Stimulated activated effector memory CD8-positive, alpha-beta T cell treated with anti-CD3 and anti-CD28 coated beads, Interleukin-12 subunit alpha, Interleukin-12 subunit beta, amount 100 ng/mL, for 72 hours (primary cell): ENCODE data around the gene ZNF335.
A peak's percentile ranks its signal among the peaks of the same experiment; 100 is the strongest.
"Not testable (repeated sequence)": the region's sequence is repeated elsewhere in the genome, so short reads cannot be mapped to it uniquely, and the experiment has no call there.

Experiments
- ATAC-seq: fragments of 150-1000 bp; cut with Tn5 transposase; 2 replicates; pipeline ENCODE4 v1.10.0; 2021
- DNase-seq, 2 donors: peaks; one replicate each; pipeline ENCODE4 v3.0.0; 2021 to 2022; ENCODE audit warnings: low spot score in 2 of 2
- H3K27ac Mint-ChIP-seq: one replicate; pipeline ENCODE4 v1.8.0; 2022; ENCODE audit warnings: mild to moderate bottlenecking, mixed read lengths
- H3K36me3 Mint-ChIP-seq: one replicate; pipeline ENCODE4 v1.8.0; 2022; ENCODE audit warnings: mild to moderate bottlenecking, mixed read lengths
- H3K4me1 Mint-ChIP-seq: one replicate; pipeline ENCODE4 v1.8.0; 2022; ENCODE audit warnings: mixed read lengths
- H3K4me3 Mint-ChIP-seq: one replicate; pipeline ENCODE4 v1.8.0; 2022; ENCODE audit warnings: mild to moderate bottlenecking, mixed read lengths
- H3K9me3 Mint-ChIP-seq: one replicate; pipeline ENCODE4 v1.8.0; 2022; ENCODE audit warnings: mixed read lengths

The ZNF335 gene

GRCh38 chr20:45968081-45968671 lies 3.8 kb downstream of the ZNF335 start:
- DNase-seq (no peak), ATAC-seq (no peak)
- Mint-ChIP-seq H3K27ac (peak overlapping the region; percentile 43), H3K9me3 (no peaks in the 10 kb centered on the region), H3K4me1 (peaks cover 47% of the 10 kb centered on the region), H3K4me3 (no peak overlapping the region), H3K36me3 (peaks cover 94% of the 10 kb centered on the region)

DNA sequence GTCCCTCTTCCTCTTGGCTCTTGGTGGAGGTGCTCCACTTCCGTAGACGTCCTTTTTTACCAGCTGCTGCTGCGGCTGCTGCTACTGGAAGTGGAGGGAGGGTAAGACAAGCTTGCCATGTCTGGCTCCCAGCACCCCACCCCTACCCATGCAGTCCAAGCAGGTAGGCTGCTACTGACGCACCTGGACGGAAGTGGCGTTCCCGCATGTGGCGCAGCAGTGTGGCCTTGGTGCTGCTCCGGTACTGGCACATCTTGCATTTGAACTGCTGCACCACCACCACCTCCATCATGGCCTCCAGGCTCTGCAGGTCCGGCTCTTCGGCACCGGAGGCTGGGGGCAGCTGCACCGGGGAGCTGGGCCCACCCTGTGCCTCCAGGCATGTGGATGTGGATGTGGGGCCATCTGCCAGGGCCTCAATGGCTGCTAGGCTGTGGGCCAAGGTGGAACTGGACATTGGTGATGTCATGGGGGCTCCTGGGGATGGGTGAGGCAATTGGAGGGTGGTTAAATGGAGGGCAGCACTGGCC lies 4.4 kb downstream of the ZNF335 start:
- H3K4me3 Mint-ChIP-seq = no peak overlapping the region
- peaks cover 48% of the 10 kb centered on the region for H3K4me1 Mint-ChIP-seq
- ATAC-seq (no peak), DNase-seq (no peak)
- H3K36me3 Mint-ChIP-seq = peaks cover 98% of the 10 kb centered on the region
- peak overlapping the region; percentile 14 for H3K27ac Mint-ChIP-seq
- H3K9me3 Mint-ChIP-seq = no peaks in the 10 kb centered on the region

GRCh38 chr20:45965169-45966002 lies 6.6 kb downstream of the ZNF335 start:
- no peak overlapping the region for H3K4me3 Mint-ChIP-seq
- DNase-seq (no peak), ATAC-seq (peak; percentile 52)
- peaks cover 100% of the 10 kb centered on the region for H3K36me3 Mint-ChIP-seq
- H3K9me3 Mint-ChIP-seq = no peaks in the 10 kb centered on the region
- H3K27ac Mint-ChIP-seq = peak overlapping the region; percentile 12
- peaks cover 40% of the 10 kb centered on the region for H3K4me1 Mint-ChIP-seq

DNA sequence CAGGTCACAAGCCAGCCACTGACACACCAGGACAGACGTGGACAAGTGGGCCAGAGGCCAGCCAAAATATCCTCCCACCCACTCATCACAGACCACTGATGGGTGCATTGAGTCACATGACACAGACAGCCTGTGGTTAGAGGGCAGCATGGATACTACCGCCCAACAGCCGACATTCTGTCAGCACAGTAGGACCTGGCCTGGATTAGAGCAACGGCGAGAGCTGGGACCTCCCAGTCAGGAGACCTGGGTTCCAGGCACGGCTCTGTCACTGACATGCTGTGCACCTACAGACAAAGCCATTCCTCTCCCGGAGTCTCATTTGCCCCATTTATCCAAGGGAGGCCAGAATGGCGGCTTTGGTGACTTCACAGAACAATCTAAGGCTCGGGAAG lies 8.0 kb downstream of the ZNF335 start:
- H3K27ac Mint-ChIP-seq = peak overlapping the region; percentile 12
- H3K4me1 Mint-ChIP-seq = peaks cover 26% of the 10 kb centered on the region
- H3K9me3 Mint-ChIP-seq = no peaks in the 10 kb centered on the region
- no peak for ATAC-seq
- no peak overlapping the region for H3K4me3 Mint-ChIP-seq
- DNase-seq = no peak
- H3K36me3 Mint-ChIP-seq = peaks cover 100% of the 10 kb centered on the region

DNA sequence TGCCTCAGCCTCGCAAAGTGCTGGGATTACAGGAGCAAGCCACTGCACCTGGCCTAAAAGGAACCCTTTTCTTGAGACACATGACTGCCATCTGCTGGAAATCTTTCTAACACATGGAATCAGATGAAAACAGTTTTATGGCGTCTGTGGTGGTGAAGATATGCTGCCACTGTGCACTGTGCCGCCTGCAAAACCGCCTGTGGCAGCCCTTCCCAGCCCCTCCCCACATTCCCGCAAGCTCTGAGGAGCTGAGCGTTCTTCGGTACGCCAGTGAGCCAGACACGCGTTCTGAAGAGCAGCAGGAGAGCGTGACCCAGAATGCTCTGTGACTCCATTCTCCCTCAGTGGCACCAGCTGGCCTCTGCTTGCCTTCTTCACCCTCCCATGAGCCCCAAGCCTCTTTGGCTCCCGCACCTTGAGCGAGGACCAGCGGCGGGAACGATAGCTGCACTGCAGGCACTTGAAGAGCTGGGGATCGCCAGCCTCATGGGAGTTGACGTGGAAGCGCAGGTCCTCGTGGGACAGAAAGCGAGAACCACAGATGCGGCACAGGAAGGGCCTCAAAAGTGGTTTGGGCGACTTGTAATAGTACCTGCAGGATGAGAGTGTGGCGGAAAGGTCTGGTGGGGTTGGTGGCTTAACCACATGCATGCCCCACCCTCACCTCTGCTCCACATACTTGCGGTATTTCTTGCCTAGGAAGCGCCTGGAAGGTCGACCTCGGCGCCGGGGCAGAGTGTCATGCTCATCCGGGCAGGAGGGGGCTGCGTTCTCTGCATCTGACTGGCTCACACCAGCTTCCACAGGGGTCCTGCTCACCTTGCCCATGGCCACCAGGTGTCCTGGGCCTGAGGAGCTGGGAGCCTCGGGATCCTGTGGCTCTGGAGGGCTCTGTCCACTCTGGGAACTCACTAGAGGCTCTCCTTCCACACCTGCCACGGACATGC lies 8.7 kb downstream of the ZNF335 start:
- DNase-seq (no peak), ATAC-seq (peak; percentile 48)
- Mint-ChIP-seq H3K9me3 (no peaks in the 10 kb centered on the region), H3K4me1 (peaks cover 19% of the 10 kb centered on the region), H3K27ac (peak overlapping the region; percentile 12), H3K36me3 (peaks cover 100% of the 10 kb centered on the region), H3K4me3 (no peak overlapping the region)

- no peak overlapping the region for H3K4me3 Mint-ChIP-seq
- H3K4me1 Mint-ChIP-seq = peaks cover 19% of the 10 kb centered on the region
- peak overlapping the region; percentile 17 for H3K27ac Mint-ChIP-seq
- ATAC-seq (no peak), DNase-seq (no peak)
- peaks cover 100% of the 10 kb centered on the region for H3K36me3 Mint-ChIP-seq
- H3K9me3 Mint-ChIP-seq = no peaks in the 10 kb centered on the region
Observed at GRCh38 chr20:45962031-45962755, 9.8 kb downstream of the ZNF335 start.

- ATAC-seq = no peak
- Mint-ChIP-seq H3K27ac (peak overlapping the region; percentile 63), H3K36me3 (peaks cover 100% of the 10 kb centered on the region)
Observed at GRCh38 chr20:45959956-45960630, 11.9 kb downstream of the ZNF335 start.

GRCh38 chr20:45959126-45959525 lies 12.9 kb downstream of the ZNF335 start:
- peak overlapping the region; percentile 37 for H3K27ac Mint-ChIP-seq
- H3K36me3 Mint-ChIP-seq = peaks cover 100% of the 10 kb centered on the region
- no peak for ATAC-seq

More at GRCh38 chr20:45959956-45960630, 11.9 kb downstream of the ZNF335 start:
- Mint-ChIP-seq H3K9me3 (no peaks in the 10 kb centered on the region), H3K4me1 (peaks cover 10% of the 10 kb centered on the region), H3K4me3 (no peak overlapping the region)
- DNase-seq = no peak

DNA sequence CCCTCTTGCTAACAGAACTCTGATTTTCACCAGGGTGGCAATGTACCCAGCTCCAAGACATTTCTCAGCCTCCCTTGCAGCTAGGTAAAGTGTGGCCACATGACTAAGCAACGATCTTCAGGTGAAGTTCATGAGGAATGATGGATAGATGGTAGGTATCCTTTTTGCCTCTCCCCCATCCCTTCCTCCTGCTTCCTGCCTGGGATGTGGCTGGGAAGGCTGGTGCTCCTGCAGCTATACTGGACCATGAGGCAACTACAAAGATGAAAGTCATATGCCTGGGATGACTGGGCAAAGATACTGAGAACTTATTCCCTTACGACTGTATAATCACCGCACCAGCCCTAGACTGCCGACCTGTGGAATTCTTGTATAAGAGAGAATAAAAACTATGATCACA lies 13.4 kb downstream of the ZNF335 start:
- ATAC-seq (no peak), DNase-seq (no peak)
- H3K9me3 Mint-ChIP-seq = no peaks in the 10 kb centered on the region
- H3K27ac Mint-ChIP-seq = peak overlapping the region; percentile 37
- H3K4me3 Mint-ChIP-seq = no peak overlapping the region
- H3K4me1 Mint-ChIP-seq = peaks cover 7% of the 10 kb centered on the region
- H3K36me3 Mint-ChIP-seq = peaks cover 100% of the 10 kb centered on the region

More at GRCh38 chr20:45959126-45959525, 12.9 kb downstream of the ZNF335 start:
- H3K4me1 Mint-ChIP-seq = peaks cover 7% of the 10 kb centered on the region
- no peak for DNase-seq
- no peak overlapping the region for H3K4me3 Mint-ChIP-seq
- H3K9me3 Mint-ChIP-seq = no peaks in the 10 kb centered on the region

DNA sequence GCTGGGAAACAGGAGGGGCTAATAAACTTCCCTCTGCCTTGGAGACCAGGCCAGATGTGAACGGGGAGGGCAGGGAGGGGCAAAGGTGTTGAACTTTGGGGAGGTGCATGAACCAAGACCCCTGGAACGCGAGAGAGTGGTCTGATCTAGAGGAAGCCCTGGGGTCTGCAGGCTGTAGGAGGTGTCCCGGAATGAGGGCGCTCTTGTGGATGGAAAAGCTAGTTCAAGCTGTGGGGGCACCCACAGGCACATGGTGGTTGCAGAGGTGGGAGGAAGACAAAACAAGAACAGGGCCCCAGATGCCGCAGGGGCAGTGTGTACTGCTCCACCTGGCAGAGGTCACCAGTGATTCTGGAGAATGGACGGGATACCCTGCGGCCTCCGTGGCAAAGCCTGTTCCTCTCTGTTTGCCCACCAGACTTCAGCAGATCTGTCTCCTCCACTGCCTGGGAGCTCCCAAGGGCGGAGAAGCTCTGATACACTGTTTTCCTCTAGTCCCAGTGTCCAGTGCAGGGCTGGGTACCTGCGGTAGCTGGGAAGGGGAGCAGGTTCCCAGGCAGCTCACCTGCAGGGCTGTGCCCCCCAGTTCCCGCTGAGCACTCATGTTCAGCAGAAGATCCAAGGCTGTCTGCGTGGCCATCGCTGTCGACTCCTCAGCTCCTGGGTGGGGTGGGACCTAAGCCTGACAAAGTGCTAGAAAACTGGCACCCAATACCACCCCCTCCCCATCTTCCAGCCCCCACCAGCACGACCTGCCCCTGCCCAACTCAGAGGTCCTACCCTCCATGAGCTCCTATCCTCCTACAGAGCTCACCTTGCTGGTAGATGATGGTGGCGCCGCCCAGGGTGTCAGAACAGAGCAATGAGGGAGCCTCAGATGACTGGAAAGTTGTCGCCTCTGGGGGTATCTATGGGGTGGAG lies 14.7 kb downstream of the ZNF335 start:
- DNase-seq = no peak
- ATAC-seq = no peak
- Mint-ChIP-seq H3K4me3 (no peak overlapping the region), H3K36me3 (peaks cover 100% of the 10 kb centered on the region), H3K4me1 (peaks cover 1% of the 10 kb centered on the region), H3K27ac (peak overlapping the region; percentile 43), H3K9me3 (no peaks in the 10 kb centered on the region)

DNA sequence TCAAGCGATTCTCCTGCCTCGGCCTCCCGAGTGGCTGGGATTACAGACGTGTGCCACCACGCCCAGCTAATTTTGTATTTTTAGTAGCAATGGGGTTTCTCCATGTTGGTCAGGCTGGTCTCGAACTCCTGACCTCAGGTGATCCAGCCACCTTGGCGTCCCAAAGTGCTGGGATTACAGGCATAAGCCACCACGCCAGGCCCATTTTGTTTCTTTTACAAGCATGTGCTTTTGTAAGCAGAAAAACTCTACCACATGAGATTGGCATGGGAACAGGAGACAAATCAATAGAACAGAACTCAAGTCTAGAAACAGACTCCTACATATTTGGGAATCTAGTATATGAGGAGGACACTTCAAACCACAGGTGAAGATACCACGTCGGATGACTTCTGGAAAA lies 15.7 kb downstream of the ZNF335 start:
- not testable (repeated sequence) for DNase-seq, ATAC-seq, H3K4me3 Mint-ChIP-seq, H3K27ac Mint-ChIP-seq, H3K9me3 Mint-ChIP-seq, H3K4me1 Mint-ChIP-seq
- H3K36me3 Mint-ChIP-seq = peaks cover 100% of the 10 kb centered on the region

- H3K36me3 Mint-ChIP-seq = peaks cover 100% of the 10 kb centered on the region
- H3K4me1 Mint-ChIP-seq = peaks cover 20% of the 10 kb centered on the region
- ATAC-seq (no peak), DNase-seq (no peak)
- peak overlapping the region; percentile 75 for H3K27ac Mint-ChIP-seq
- H3K4me3 Mint-ChIP-seq = no peak overlapping the region
- H3K9me3 Mint-ChIP-seq = no peaks in the 10 kb centered on the region
Observed at GRCh38 chr20:45953672-45954071, 18.3 kb downstream of the ZNF335 start.

GRCh38 chr20:45952861-45953260 lies 19.1 kb downstream of the ZNF335 start:
- Mint-ChIP-seq H3K4me3 (no peak overlapping the region), H3K9me3 (no peaks in the 10 kb centered on the region), H3K36me3 (peaks cover 100% of the 10 kb centered on the region), H3K4me1 (peaks cover 25% of the 10 kb centered on the region), H3K27ac (no peak overlapping the region)
- ATAC-seq (no peak), DNase-seq (no peak)
